HepG2 (cell line): ENCODE measurements around the gene HIPK2.

Experiments
- CREM ChIP-seq, 2 experiments: sonication (generic) in 1 of 2; formaldehyde crosslinking in 1 of 2; IDR thresholded peaks; 2 replicates each; pipeline versions ENCODE4 v1.4.0 to v1.6.1; 2016 to 2020; ENCODE audit warnings: antibody characterized with exemption in 1 of 2, mild to moderate bottlenecking in 1 of 2, missing genetic modification reagents in 1 of 2
- CTCF ChIP-seq: sonication (generic); formaldehyde crosslinking; IDR thresholded peaks from 2 replicates; pipeline ENCODE4 v1.5.0; 2020; ENCODE audit warnings: mild to moderate bottlenecking, missing genetic modification reagents, moderate library complexity
- EHMT2 ChIP-seq: fragments of 200-600 bp; sonication (generic); IDR thresholded peaks from 2 replicates; pipeline ENCODE4 v1.7.0; 2017; ENCODE audit warnings: antibody characterized with exemption, low read depth, low read length, borderline replicate concordance
- ESRRA ChIP-seq: sonication (generic); formaldehyde crosslinking; IDR thresholded peaks from 2 replicates; pipeline ENCODE4 v1.5.1; 2020; ENCODE audit warnings: mild to moderate bottlenecking, low read depth, missing genetic modification reagents
- EZH2 ChIP-seq: conservative IDR thresholded peaks from 2 replicates; pipeline ENCODE4 v1.6.1; 2012; ENCODE audit warnings: mild to moderate bottlenecking, low read depth, low read length, moderate library complexity
- HOXA9 ChIP-seq: sonication (generic); formaldehyde crosslinking; IDR thresholded peaks from 2 replicates; pipeline ENCODE4 v1.8.1; 2022; ENCODE audit warnings: missing genetic modification reagents, mild to moderate bottlenecking, moderate library complexity, borderline replicate concordance
- KDM5A ChIP-seq: fragments of 200-600 bp; sonication (generic); IDR thresholded peaks from 2 replicates; pipeline ENCODE4 v1.7.0; 2018; ENCODE audit warnings: antibody characterized with exemption, mild to moderate bottlenecking, low read length, borderline replicate concordance
- RBFOX2 ChIP-seq: fragments of 200-400 bp; formaldehyde crosslinking; IDR thresholded peaks from 2 replicates; pipeline ENCODE4 v1.6.1; 2017; ENCODE audit warnings: low read depth, mild to moderate bottlenecking, low read length
- SMC3 ChIP-seq: IDR thresholded peaks from 2 replicates; pipeline ENCODE4 v1.6.1; 2011; ENCODE audit warnings: low read length, improper control_type of control experiment
- STAT5B ChIP-seq: sonication (generic); formaldehyde crosslinking; IDR thresholded peaks from 2 replicates; pipeline ENCODE4 v1.4.0; 2020; ENCODE audit warnings: missing genetic modification reagents
- TEAD2 ChIP-seq: sonication (generic); formaldehyde crosslinking; IDR thresholded peaks from 2 replicates; pipeline ENCODE4 v1.9.0; 2021; ENCODE audit warnings: missing genetic modification reagents
- ZBTB26 ChIP-seq: IDR thresholded peaks from 2 replicates; pipeline ENCODE4 v1.6.1; 2016; ENCODE audit warnings: missing compliant biosample characterization, missing genetic modification reagents, borderline replicate concordance
- ZNF20 ChIP-seq: sonication (generic); formaldehyde crosslinking; IDR thresholded peaks from 2 replicates; pipeline ENCODE4 v1.4.0; 2020; ENCODE audit warnings: mild to moderate bottlenecking, moderate library complexity, missing genetic modification reagents
- ZNF432 ChIP-seq: sonication (generic); formaldehyde crosslinking; IDR thresholded peaks from 2 replicates; pipeline ENCODE4 v1.5.0; 2020; ENCODE audit warnings: missing genetic modification reagents, mild to moderate bottlenecking, borderline replicate concordance

- TF ChIP-seq ZBTB26 (CRISPR knock-in tag) (no peak), CREM (IDR thresholded peaks at IDR 0.05) (no peak), CREM (CRISPR knock-in tag; IDR thresholded peaks at IDR 0.05) (no peak), ZNF20 (CRISPR knock-in tag) (no peak), ESRRA (CRISPR knock-in tag) (no peak), CTCF (no peak), SMC3 (no peak), EZH2 (no peak), TEAD2 (CRISPR knock-in tag) (no peak), ZNF432 (CRISPR knock-in tag) (no peak), KDM5A (no peak), EHMT2 (no peak), HOXA9 (CRISPR knock-in tag) (no peak), STAT5B (CRISPR knock-in tag) (no peak), RBFOX2 (no peak)
Observed at GRCh38 chr7:139731802-139732470, 45.9 kb downstream of the HIPK2 start.
